ENCODE measurements around the gene CST9.
"Not testable (repeated sequence)": the region's sequence is repeated elsewhere in the genome, so short reads cannot be mapped to it uniquely, and the experiment has no call there.

Gene CST9

DNA sequence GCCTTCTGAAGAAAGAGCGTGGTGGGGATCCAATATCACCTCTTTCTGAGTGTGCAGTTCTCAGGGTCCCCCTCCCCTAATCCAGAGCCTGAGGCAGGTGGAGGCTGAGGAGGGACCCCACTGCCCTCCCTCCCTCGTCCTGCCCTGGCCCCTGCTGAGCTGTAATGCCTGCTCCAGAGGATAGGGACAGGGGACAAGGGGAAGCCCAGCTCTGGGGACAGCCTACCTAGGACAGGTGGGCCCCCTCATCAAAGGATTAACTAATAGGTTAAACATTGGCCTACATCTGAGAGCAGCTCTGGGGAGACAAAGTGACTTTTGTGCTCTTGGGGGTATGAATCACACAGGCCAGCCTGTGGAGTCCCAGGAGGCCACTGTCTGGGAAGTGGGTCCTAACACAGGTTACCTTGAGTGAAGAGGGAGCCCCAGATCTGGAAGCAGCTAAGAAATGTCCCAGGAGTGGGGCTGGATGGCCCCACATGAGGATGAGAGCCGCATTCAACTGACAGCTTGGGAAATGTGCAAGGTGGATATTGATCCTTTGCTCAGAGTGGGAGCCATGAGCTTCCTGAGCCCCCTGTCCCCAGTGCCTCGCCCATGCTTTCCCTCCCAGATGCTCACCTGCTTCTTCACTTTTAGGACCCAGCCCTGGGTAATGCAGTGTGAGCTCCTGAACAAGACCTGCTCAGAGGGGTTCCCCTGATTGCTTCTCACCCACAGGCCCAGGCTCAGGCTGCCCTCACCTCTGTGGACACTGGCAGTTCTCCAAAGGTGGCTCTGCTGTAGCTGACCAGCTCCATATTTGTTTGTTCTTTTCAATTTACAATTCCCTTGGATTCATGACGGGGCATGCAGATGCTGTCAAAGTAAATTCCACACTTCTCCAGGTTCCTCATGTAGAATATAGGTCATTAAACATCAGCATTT is 19.6 kb downstream of the CST9 start:
- DNase-seq, result no peak

DNA sequence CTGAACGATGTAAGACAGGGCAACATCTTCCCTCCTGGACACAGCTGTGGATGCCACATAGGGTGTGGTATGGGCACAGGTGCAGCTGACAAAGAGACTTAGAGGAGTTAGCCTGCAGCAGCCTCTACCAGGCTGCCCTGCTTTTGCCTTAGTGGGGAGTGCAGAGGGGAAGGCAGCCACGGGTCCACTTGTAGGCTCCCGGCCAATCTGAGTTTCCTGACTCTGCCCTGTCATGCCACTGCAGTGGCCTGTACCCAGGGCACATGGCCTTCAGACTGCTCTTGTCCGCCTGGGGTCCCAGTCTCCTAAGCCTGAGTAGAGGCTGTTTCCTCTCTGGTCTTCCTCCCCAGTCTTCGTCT is 20.3 kb downstream of the CST9 start:
- no peak for DNase-seq

DNA sequence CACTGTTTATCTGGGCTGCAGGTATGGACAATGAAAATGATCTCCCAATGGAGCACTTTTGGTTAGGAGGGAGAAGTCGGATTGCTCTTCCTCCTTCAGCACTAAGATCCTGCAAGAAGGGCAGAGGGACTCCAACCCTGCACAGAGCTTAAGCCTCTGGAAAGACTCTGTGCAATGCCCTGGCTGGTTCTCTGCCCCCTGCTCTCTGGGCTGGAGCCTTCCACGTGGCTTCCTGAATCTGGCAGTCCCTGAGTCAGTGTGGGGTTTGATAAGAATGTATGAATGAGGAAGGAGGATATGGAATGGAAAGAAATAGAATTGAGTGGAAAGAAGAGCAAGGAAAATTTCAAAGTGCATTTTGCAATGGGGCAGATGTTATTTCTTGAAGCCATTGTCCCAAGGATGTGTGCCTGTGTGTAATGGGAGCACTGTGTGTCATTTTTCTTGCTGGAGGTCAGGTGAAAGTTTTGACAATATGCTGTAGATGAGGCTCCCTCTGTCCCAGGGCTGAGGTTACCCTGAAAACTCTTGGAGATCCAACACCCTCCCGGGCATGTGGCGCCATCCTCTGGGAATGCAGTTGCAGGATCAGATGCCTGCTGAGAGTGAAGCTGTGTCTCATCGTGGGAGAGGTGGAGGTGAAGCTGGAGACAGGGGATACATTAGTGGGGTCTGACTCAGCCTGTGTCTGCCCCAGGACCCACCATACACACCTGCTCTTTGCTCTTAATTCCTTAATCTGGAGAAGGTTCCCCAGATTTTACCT is 21.1 kb downstream of the CST9 start:
- no peak for DNase-seq

DNA sequence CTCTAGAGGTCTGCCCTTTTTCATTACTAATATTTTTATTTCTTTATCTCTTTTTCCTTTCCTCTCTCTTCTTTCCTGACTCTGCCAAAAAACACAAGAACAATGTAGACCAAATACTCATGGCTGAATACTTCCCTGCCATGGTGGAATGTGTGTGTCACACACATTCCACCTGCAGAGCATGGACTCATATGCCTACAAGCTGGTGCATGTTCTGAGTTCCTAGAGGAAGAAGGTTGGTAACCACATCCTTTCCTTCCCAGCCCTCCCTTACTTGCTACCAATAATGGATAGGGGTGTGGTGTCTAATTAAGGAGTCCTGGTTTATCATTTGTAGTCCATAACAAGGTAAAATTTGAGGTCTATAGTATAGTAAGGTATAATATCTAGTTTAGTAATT is 22.2 kb downstream of the CST9 start:
- DNase-seq, result no peak

DNA sequence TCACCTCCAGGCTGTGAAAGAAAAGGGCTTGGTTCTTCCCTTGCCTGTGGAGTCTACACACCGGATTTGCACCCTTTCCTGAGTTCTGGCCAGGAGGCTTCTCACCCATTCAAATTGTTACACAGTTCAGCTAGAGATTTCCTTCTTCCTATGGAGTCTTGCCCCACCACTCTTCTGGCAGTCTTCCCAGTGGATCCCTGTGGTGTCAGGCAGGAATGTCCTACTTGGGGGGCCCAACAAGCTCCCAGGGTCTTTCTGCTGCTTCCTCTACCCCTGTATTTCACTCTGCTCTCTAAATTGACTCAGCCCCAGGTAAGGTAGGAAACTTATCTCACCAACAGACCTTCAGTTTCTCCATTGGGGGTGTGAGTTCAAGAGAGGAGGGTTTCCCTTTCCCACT is 23.4 kb downstream of the CST9 start:
- DNase-seq, result no peak

DNA sequence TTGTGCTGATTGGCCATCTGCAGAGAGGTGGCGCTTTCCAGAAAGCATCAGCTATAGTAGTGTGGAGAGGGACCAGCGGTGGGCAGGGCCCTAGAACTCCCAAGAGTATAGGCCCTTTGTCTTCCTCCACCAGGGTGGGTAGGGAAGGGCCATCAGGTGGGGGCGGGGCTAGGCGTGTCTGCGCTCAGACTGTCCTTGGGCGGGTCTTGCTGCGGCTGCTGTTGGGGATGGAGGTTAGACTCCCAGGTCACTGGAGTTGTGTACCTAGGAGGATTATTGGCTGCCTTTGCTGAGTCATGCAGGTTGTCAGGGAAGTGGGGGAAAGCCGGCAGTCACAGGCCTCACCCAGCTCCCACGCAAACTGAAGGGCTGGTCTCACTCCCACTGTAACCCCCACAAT is 23.9 kb downstream of the CST9 start:
- DNase-seq, result not testable (repeated sequence)

DNA sequence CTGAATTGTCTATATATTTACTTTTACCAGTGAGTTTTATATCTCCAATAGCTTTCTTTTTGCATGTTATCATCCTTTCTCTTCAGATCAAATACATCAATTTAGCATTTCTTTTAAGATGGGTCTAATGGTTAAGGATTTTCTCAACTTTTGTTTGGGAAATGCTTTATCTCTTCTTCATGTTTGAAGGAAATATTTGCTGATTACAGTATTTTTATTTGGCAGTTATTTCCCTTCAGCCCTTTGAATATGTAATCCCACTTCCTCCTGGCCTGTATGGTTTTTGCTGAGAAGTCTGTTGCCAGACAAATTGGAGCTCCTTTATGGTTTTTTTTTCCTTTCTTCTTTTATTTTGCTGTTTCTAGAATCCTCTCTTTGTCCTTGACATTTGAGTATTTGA is 30.7 kb downstream of the CST9 start:
- no peak for DNase-seq

DNA sequence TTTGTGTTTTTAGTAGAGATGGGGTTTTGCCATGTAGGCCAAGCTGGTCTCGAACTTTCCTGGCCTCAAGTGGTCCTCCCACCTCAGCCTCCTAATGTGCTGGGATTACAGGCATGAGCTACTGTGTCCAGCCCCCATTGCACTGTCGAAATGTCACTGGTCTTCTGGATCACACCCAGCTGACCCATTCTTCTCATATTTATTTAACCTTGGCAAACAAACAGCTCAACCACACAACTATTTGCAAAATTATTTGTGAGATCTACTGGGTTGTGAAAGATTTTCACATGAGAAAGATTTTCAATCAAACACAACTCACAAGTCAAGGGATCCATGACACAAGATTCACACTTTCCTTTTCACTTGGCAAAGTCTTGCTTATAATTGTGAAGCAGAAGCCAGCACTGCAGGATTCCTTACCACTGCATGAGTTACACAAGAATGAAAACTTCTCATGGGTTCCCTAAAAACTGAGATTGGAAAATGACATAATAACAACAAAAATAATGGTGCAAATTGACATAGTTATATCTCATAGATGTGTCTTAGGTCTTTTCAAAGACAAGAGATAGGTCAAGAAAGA is 35.4 kb downstream of the CST9 start:
- no peak for DNase-seq

DNA sequence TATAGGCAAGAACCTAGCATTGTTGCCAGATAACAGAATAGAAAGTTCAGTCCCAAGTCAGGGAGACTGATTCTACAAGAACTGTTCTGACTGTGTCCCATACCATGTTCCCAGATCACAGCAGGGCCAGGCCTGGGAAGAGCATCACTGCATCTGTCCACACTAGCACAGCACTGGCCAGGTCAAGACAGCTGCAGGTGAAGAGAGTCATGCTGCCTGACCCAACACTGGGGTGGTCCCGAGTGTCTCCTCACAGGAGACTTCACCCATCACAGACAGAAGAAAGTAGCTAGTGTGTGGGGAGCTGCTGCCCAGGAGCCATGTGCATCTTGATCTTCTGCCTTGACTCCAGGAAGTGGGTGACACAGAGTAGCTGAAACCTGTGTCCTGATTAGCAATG is 36.1 kb downstream of the CST9 start:
- DNase-seq, result no peak

DNA sequence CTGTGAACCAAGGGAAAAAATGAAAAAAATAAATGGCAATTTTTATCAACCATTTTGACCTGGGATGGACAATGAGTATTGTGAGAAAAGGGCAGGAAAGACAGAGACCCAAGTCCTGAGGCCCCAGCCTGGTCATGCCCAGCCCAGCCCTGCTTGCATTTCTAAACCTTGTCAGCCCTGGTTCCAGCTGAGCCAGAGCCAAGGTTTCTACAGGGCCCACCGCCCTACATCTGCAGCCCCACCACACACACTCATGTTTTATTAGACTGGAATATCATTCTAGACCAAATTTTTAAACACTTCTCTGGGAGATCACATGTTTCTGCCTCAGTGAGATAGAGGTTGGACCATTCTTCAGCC is 36.8 kb downstream of the CST9 start:
- DNase-seq, result no peak

DNA sequence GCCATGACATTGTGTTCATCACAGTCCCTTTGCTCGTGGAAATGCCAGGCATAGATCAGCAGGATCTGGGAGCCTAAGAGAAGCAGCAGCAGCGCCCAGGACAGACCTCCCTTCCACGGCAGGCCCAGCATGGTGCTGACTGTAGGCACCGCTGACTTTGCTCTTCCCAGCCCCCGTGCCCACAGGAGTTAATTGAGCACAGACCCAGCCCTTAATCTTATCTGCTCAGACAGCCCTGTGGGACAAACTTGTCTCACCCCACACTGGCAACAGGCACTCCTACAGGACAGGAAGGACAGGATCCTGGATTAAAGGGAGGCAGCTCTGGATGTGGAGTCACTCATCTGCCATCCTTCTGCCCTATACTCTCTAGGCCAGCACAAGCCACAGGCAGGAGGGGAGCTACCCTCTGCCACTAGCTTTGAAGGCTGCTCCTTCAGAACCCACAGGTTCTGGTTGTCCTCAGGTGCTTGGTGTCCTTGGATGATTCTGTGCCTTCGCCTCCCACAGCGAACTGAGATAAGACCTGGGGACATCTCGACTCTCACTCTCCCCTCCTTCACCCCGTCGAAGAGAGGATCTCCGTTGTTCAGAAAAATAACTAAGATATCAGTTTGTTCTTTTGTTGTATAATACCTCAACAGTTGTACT is 37.3 kb downstream of the CST9 start, which contains the start of gene CST9L:
CST9L (minus strand) TSS at position 165 of the 651 bp plus-strand sequence; CDS start at position 131, 34 bp downstream.
- DNase-seq, result no peak

DNA sequence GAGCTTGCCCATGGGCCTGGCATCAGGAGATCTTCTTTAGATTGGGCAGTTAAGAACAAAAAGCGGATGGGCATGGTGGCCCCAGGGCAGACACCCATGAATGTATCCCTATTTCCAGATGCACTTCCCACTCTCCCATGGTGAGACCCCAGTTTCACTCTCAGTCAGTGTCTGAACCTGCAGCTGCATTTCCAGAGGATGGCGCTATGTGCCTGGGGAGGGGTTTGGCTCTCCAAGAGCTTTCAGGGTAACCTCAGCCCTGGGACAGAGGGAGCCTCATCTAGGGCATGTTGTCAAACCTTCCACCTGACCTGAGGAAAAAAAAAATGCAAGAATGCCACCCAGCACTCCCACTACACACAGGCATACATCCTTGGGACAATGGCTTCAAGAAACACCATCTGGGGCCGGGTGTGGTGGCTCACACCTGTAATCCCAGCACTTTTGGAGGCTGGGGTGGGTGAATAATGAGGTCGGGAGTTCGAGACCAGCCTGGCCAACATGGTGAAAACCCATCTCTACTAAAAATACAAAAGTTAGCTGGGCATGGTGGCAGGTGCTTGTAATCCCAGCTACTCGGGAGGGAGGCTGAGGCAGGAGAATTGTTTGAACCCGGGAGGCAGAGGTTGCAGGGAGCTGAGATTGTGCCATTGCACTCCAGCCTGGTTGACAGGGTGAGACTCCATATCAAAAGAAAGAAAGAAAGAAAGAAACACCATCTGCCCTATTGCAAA is 39.4 kb downstream of the CST9 start:
- no peak for DNase-seq

DNA sequence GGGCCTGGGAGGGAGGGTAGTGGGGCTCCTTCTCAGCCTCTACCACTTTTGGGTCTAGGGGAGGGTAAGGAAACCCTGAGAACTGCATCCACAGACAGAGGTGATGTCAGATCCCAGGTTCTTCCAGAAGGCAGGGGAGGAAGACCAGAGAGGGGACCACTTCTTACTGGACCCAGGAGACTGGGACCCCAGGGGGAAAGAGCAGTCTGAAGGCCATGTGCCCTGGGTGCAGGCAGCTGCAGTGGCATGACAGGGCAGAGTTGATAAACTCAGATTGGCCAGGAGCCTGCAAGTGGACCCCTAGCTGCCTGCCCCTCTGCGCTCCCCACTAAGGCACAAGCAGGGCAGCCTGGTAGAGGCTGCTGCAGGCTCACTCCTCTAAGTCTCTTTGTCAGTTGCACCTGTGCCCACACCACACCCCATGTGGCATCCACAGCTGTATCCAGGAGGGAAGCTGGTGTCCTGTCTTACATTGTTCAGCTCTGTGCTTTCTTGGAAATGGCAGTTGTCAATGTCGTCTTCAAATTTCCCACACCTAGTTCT is 40.1 kb downstream of the CST9 start:
- no peak for DNase-seq

DNA sequence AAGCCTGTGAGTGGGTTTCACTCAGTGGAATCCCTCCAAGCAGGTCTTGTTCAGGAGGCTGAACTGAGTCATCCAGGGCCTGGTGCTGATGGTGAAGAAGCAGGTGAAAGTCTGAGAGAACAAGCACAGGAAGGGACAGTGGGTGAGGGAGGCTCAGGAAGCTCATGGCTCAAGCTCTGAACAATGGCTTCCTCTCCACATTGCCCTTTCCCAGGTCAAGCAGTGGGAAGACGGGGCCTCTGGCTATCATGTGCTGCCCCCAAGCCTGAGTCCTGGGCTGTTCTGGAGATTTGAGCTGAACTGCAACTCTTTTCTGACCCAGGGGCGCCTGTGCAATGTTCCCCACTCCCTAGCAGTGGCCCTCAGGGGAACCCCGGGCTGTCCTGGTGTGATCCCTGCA is 40.8 kb downstream of the CST9 start:
- no peak for DNase-seq

DNA sequence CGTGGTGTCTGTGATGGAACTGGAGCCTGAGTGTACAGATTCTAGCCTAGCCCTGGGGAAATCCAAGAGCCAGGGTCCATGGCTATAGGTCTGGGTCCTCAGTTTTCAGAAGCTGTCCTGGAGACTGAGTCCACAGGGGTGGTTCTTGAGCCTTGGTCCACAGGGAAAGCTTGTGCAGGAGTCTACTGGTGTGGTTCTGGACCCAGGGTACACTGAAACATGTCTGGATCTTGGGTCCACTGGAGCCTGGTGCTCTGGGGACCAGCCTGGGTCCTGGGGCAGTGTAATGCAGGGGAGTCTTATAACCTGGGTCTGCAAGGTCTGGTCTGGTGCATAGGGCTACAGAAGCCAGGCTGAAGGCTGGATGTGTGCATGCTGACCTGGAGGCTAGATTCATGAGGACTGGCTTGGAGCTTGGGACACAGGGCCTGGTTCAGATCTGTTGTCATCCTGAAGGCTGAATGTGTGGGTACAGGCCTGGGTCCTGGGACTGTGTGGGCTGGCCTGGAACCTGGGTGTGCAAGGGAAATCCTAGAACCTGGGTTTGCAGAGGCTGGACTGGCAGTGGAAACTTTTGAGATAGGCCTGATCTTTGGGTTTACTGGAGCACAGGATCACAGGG is 42.9 kb downstream of the CST9 start:
- DNase-seq, result no peak

DNA sequence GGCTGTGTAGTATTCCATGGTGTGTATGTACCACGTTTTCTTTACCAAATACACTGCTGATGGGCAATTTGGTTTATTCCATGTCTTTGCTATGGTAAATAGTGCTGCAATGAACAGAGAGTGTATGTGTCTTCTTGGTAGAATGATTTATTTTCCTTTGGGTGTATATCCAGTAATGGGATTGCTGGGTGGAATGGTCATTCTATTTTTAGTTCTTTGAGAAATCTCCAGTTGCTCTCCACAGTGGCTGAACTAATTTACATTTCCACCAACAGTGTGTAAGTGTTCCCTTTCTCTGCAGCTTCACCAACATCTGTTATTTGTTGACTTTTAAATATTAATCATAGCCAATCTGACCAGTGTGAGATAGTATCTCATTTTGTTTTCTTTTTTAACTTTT is 51.3 kb downstream of the CST9 start:
- DNase-seq, result no peak

Data from retina (tissue), 1 donor.